ENCODE data around the gene SAMD14.
A peak's percentile ranks its signal among the peaks of the same experiment; 100 is the strongest.

SAMD14 gene

DNA sequence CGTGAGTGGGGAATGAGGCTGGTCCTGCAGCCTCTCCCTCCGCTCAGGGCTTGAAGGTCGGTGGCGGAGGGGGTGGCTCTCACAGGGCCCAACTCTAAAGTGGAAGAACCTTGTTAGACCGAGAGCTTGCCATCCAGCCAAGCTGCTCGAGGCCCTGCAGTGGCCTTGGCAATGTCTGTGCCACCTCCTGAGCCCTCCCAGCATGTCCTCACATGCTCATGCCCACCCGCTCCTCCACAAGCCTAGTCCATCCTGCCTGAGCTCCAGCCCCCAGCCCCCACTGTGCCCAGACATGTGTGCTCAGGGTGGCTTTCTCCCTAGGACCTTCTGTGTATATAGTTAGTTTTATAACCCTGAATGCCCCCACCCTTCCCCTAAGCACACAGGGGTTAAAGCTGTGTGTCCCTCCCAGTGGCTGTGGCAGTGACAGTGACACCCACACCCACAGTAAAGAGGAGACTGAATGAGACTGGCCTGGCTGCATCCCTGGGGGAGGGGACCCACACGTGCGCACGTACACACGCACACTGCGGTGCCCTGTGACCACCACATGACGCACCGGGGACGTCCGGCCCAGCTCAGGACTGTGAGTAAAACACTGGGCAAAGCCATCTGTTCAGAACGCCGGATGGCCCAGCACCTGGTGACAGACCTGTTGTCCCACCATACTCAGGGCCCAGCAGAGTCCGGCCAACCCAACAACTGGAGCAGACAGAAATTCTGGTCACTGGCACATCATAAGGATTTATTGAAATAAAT, 19.2 kb downstream of the SAMD14 start:
- DNase-seq, result no peak

DNA sequence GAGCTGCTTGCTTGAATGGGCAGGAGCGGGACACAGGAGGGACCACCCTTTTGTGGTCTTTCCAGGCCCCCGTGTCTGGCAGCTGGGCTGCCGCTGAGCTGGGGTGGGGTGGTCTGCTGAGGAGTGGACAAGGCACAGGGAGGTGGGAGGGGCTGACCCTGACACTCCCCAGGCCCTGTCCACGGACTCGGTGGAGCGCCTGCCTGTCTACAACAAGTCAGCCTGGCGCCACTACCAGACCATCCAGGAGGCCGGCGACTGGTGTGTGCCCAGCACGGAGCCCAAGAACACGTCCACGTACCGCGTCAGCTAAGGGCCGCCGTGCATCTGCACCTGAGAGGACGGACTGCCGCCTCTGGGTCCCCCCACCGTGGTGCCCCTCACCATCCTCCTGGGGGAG, 20.2 kb downstream of the SAMD14 start:
- DNase-seq, result no peak

DNA sequence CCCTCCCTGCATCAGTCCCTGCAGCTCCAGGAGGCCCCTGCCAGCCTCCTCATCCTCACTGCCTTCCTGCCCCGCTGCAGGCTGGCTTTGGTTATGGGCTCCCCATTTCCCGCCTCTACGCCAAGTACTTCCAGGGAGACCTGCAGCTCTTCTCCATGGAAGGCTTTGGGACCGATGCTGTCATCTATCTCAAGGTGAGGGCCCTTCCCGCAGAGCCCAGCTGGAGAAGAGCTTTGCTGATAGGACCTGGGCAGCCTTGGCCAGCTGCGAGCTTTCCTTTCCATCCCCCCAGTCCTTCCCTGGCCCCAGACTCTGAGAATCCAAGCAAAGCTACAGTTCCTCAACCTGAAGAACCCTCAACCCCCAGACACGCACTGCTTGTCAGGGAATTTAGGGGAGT, 20.8 kb downstream of the SAMD14 start:
- DNase-seq, result no peak

DNA sequence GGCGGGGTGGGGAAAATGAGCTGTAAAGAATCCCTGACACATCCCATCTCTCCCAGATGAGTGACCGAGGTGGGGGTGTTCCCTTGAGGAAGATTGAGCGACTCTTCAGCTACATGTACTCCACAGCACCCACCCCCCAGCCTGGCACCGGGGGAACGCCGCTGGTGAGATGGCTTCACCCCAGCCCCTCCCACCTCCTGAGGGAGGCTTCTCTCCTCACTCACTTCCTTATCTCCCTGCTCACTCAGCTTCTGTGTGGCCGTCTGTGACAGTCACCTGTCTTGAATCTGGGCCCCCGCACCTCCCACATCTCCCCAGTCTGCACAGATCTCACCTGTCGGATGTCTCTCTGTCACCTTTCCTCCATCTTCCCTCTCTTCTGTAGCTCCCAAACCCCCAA, 21.4 kb downstream of the SAMD14 start:
- DNase-seq, result no peak

GRCh38 chr17:50107790-50108414, 22.1 kb downstream of the SAMD14 start:
- DNase-seq, result no peak

- no peak for DNase-seq
Observed at GRCh38 chr17:50106393-50107131, 23.4 kb downstream of the SAMD14 start.

DNA sequence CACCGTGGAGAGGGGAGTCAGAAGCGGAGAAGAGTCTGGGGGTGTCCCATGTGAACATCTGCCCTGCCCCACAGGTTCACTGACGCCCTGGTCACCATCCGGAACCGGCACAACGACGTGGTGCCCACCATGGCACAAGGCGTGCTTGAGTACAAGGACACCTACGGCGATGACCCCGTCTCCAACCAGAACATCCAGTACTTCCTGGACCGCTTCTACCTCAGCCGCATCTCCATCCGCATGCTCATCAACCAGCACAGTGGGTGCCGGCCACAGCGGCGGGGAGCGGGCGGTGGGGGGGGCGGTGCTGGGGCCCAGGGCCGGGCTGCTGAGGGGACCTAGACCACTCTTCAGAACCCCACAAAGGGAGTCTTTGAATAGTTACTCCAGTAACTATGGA, 24.1 kb downstream of the SAMD14 start:
- DNase-seq, result no peak

GRCh38 chr17:50103941-50104340, 26.0 kb downstream of the SAMD14 start:
- no peak for DNase-seq

- DNase-seq, result no peak
Observed at GRCh38 chr17:50103252-50103651, 26.7 kb downstream of the SAMD14 start.

DNA sequence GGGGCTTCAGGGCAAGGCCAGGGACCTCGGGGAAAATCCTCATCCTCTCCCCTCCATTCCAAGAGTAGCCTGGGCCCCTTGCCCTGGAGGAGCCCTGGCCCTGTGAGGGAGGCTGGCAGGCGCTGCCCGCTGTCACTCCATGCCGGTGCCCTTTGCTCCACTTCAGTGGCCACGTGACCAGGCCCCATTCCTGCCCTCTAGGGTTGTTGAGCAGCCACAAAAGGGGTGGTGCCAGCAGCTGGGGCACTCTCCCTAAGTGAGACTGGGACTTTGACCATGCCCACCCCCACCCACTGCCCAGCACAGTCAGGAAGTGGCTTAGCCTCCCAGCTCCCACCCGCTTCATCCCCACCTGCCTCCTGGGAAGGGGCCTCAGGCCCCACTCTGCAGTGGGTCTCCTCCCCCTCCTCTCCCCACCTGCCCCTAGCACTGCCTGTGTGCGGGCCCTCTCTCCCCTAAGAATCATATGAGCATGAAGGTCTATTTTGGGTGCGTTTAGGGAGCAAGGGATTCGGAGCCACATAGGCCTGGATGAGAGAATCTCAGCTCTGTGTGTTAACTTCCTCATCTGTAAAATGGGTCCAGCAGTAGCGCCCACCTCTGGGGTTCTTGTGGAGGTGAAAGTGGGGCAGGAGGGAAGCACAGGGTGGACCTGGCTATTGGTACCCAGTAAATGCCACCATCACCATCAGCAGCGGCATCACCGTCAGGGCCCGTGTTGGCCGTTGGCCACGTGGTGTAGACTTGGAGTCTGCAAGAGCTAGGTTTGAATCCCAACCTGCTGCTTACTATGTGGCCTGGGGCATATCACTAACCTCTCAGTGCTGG, 27.6 kb downstream of the SAMD14 start:
- DNase-seq, result no peak

DNA sequence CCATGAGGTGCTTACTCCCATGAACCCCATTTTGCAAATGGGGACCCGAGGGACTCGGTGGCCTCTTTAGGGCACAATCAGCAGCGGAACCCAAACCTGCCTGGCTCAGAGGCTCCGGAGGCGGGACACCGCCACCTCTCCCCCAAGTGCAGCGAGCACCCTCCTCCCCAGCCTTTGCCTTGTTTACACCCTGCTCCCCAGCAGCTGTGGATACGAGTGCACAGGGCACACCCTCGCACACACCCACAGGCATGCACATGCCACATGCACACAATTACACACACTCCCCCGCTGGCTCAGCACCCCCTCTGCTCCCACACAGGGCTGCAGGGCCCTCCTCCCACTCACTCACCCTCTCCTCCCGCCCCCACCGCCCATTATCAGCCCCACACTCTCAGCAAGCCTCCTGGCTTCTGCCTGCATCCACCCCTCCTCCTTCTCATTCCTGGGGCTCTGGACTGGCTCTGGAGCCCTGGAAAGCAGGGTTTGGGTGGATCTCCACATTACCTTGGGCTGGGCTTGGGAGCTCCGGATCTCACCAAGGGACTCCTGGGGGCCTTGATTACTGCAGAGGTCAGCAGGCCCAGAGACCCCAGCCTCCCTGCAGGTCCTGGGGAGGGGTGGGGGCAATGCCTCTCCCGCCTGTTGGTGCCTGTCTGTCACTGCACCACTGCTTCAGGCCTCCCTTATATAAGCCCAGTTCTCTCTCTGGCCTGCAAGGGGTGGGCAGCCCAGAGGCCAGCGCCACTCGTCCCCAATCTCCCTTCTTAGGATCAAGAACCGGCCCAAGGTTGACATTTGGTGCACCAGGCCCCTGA, 28.4 kb downstream of the SAMD14 start:
- no peak for DNase-seq

DNA sequence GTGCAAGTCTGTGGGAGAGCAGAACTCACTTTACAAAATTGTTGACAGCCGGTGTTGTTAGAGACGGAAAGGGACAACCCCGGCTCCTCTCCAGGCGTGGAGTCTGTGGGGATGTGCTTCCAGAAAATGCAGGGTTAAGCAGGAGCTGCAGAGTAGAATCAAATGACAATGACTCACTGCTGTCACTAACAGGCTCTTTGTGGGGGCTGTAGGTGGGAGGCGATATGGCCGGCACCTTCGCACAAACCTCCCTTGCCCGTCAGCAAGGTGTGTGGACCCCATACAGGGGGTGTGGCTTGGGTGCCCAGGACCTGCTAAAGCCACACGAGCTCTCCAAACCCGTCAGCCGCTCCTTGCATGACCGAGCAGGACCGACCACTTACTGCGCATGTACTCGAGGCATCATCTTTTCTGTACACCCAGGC, 29.0 kb downstream of the SAMD14 start:
- DNase-seq, result no peak

- DNase-seq, result no peak
Observed at GRCh38 chr17:50100480-50100883, 29.5 kb downstream of the SAMD14 start.

DNA sequence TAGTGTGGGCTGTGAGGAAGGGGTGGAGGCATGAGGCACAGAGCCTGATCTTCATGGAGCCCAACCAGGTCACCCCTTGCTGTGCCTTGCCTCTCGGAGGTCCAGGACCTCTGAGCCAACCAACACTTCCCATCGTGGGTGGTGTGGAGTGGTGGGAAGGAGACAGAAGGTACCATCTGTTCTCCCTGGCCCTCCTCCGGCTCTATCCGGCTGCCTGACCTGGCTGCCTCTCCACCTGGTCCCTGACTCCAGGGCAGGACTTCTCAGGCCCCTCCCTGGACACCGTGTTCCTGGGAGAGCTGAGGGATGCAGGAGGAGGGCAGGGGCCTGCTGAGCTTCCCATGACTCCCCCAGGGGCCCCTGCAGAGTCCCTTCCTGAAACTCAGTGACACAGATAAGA, 31.0 kb downstream of the SAMD14 start:
- DNase-seq, result no peak

DNA sequence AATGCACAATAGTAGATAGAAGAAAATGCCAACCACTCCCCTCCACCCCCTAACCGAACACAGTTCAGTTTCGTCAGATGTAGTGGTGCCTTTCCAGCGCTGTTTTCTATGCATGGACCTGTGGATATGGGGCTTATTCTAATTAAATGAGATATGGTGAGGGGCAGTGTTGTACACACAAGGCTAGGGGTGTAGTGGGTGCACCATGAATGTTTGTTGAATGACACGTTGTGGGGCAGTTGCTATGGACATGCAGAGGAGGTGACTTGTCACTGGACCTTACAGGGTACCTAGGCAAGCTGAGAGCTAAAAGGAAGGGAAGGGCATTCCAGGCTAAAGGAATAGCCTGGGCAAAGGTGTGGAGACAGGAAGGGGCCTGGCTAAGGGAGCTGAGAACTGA, 31.4 kb downstream of the SAMD14 start:
- no peak for DNase-seq

- no peak for DNase-seq
Observed at GRCh38 chr17:50097926-50098325, 32.0 kb downstream of the SAMD14 start.

DNA sequence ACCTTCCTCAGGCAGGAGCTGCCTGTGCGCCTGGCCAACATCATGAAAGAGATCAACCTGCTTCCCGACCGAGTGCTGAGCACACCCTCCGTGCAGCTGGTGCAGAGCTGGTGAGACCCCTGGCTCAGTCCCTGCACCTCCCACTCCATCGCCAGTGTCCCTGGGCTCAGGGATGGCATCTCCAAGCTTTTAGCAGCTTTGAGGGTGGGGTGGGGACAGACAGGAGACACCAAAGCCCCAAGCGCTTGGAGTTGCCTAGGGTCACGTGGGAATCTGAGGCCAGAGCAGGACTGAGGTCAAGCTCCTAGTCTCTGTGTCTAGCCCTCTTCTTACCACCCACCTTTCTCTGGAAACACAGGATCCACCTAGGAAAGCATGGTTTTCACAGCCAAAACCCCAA, 32.5 kb downstream of the SAMD14 start:
- no peak for DNase-seq

DNA sequence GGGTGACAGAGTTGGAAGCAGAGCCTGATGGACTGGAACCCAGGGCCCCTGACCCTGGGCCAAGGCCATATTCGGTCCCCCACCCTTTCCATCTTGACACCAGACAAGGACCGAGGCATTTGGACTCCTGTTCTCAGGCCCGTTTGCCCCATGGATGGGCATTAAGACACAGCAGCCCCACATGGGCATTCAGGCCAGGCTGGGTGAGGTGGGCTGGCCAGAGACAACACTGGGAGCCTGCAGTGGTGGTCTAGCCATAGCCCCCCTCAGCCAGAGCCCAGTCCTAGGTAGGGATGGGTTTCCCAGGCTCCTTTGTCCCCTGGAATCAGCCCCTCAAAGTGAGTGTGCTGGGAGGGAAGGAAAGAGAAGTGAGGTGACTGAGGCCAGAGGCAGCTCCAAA, 33.2 kb downstream of the SAMD14 start:
- no peak for DNase-seq

DNA sequence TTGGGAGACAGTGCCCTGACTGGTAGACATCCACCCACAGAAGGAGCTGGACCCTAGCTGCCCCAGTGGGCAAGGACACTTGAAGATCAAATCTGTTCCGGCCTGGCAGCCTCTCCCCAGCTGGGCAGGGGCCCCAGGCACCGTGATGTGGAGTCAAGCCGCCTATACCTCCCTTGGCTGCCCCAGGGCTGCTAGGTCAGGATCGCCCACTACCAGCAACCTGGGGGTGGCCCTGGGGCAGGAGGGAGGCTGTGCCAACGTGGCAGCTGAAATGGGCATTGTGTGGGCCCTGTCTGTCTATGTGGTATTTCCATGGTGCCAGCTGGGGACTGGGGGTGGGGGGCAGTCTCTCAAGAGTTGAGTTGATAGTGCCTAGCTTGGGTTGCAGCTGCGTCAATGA, 33.9 kb downstream of the SAMD14 start:
- DNase-seq, result no peak

DNA sequence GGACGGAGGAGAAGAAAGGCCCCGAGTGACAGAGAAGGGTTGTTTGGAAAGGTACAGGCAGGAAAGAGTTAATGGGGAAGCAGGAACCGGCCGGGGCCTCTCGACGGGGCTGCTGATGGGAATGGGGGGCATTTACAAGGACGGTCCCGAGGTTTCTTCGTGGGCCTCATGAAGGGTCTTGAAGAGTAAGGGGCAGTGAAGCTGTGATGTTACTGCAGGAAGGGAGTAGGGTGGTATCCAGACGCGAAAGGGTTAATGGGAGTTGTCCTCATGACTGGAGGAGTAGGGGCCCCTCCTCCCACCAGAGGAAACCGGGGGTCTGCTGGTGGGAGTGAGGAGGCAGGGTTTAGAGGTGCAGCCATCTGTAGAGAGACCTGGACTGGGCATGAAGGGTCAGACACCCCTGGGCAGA, 34.3 kb downstream of the SAMD14 start:
- DNase-seq, result no peak

DNA sequence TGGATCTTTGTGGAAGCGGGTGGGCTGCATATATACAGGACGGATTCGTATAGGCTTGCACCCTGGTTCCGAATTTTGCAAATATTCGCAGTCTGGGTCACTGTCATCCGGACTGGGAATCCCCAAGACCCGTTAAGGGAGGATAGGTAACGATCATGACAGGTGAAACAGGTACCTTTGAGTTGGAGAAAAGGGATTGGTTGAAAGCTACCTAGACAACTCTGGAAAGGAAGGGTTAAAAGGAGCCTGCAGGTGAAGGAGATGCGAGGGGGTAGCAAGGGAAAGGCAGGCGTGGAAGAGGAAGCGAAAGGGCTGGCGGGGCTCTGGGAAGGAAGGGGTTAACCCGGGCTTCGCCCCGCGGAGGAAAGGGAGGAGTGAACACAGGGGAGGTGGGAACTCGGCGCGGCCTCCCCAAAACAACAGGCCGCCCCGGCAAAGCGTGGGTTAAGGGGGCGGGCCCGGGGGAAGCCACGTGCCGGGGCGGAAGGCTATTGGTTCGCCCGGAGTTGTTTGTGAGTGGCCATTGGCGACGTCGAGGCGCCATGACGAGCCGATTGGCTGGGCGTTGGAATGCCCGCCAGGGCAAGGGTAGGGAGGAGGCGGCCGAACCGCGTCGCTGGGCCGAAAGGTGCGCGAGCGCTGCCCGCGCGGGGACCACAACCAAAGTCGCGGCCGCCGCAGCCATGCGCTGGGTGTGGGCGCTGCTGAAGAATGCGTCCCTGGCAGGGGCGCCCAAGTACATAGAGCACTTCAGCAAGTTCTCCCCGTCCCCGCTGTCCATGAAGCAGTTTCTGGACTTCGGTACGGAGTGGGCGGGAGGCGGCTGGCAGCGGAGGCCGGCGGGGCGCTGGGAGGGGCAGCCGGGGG, 35.0 kb downstream of the SAMD14 start, which contains the start of gene PDK2:
Gene PDK2, plus strand, starts transcription at position 599 of the 867 bp plus-strand sequence. Its CDS starts 85 bp downstream, at position 684.
- peak; percentile 94 for DNase-seq

Data from activated T-cell treated with anti-CD3 and anti-CD28 coated beads for 4 hours (primary cell).